ENCODE data around the gene NETO2.
A peak's percentile ranks its signal among the peaks of the same experiment; 100 is the strongest.

NETO2 gene

GRCh38 chr16:47037746-47038458, 105.8 kb downstream of the NETO2 start:
- Histone ChIP-seq H3K27me3 (ENCODE audit: low read length) (no peaks in the 10 kb centered on the region), H3K27ac (ENCODE audit: low read depth, low read length) (no peak overlapping the region), H3K79me2 (ENCODE audit: insufficient read depth, low read length) (no peaks in the 10 kb centered on the region), H3K4me2 (ENCODE audit: low read depth, low read length, poor library complexity, severe bottlenecking) (peak overlapping the region; percentile 85), H3K36me3 (ENCODE audit: low read length) (no peaks in the 10 kb centered on the region), H3F3A (ENCODE audit: insufficient read depth) (no peaks in the 10 kb centered on the region), H3K4me3 (ENCODE audit: insufficient read depth, low read length, poor library complexity, severe bottlenecking) (peak overlapping the region; percentile 61), H4K20me1 (ENCODE audit: low read depth, low read length) (no peaks in the 10 kb centered on the region), H3K9me2 (replicated peaks; ENCODE audit: insufficient read depth, low read length) (no peaks in the 10 kb centered on the region), H3K9me3 (ENCODE audit: insufficient read depth, low read length) (no peaks in the 10 kb centered on the region), H3K9ac (ENCODE audit: low read length) (peak overlapping the region; percentile 64), H2AFZ (ENCODE audit: low read depth, low read length, severe bottlenecking) (peak overlapping the region; percentile 100)
- peak; percentile 86 for TF ChIP-seq CTCF (IDR thresholded peaks at IDR 0.05; ENCODE audit: insufficient read depth, low read length, poor library complexity, severe bottlenecking)
- no peak for TF ChIP-seq EZH2phosphoT487 (conservative IDR thresholded peaks at IDR 0.05; ENCODE audit: low read length)

GRCh38 chr16:47037396-47037745, 106.4 kb downstream of the NETO2 start:
- H3F3A ChIP-seq (ENCODE audit: insufficient read depth): no peaks in the 10 kb centered on the region
- TF ChIP-seq CTCF (IDR thresholded peaks at IDR 0.05; ENCODE audit: insufficient read depth, low read length, poor library complexity, severe bottlenecking) (no peak), EZH2phosphoT487 (conservative IDR thresholded peaks at IDR 0.05; ENCODE audit: low read length) (no peak)
- H4K20me1 ChIP-seq (ENCODE audit: low read depth, low read length): no peaks in the 10 kb centered on the region
- peak overlapping the region; percentile 64 for H3K9ac ChIP-seq (ENCODE audit: low read length)
- H3K79me2 ChIP-seq (ENCODE audit: insufficient read depth, low read length): no peaks in the 10 kb centered on the region
- no peaks in the 10 kb centered on the region for H3K9me3 ChIP-seq (ENCODE audit: insufficient read depth, low read length)
- H3K27me3 ChIP-seq (ENCODE audit: low read length): no peaks in the 10 kb centered on the region
- no peaks in the 10 kb centered on the region for H3K36me3 ChIP-seq (ENCODE audit: low read length)
- H2AFZ ChIP-seq (ENCODE audit: low read depth, low read length, severe bottlenecking): peak overlapping the region; percentile 100
- no peaks in the 10 kb centered on the region for H3K9me2 ChIP-seq (replicated peaks; ENCODE audit: insufficient read depth, low read length)
- peak overlapping the region; percentile 61 for H3K4me3 ChIP-seq (ENCODE audit: insufficient read depth, low read length, poor library complexity, severe bottlenecking)
- H3K27ac ChIP-seq (ENCODE audit: low read depth, low read length): no peak overlapping the region
- H3K4me2 ChIP-seq (ENCODE audit: low read depth, low read length, poor library complexity, severe bottlenecking): peak overlapping the region; percentile 85

- no peaks in the 10 kb centered on the region for H3K79me2 ChIP-seq (ENCODE audit: insufficient read depth, low read length)
- H3K9me3 ChIP-seq (ENCODE audit: insufficient read depth, low read length): no peaks in the 10 kb centered on the region
- TF ChIP-seq EZH2phosphoT487 (conservative IDR thresholded peaks at IDR 0.05; ENCODE audit: low read length): no peak
- TF ChIP-seq CTCF (IDR thresholded peaks at IDR 0.05; ENCODE audit: insufficient read depth, low read length, poor library complexity, severe bottlenecking): no peak
- H2AFZ ChIP-seq (ENCODE audit: low read depth, low read length, severe bottlenecking): no peak overlapping the region
- H4K20me1 ChIP-seq (ENCODE audit: low read depth, low read length): no peaks in the 10 kb centered on the region
- H3K4me3 ChIP-seq (ENCODE audit: insufficient read depth, low read length, poor library complexity, severe bottlenecking): no peak overlapping the region
- H3K27me3 ChIP-seq (ENCODE audit: low read length): no peaks in the 10 kb centered on the region
- no peaks in the 10 kb centered on the region for H3F3A ChIP-seq (ENCODE audit: insufficient read depth)
- no peak overlapping the region for H3K9ac ChIP-seq (ENCODE audit: low read length)
- no peaks in the 10 kb centered on the region for H3K36me3 ChIP-seq (ENCODE audit: low read length)
- H3K27ac ChIP-seq (ENCODE audit: low read depth, low read length): no peak overlapping the region
- H3K4me2 ChIP-seq (ENCODE audit: low read depth, low read length, poor library complexity, severe bottlenecking): no peak overlapping the region
- H3K9me2 ChIP-seq (replicated peaks; ENCODE audit: insufficient read depth, low read length): no peaks in the 10 kb centered on the region
Measured at GRCh38 chr16:47036201-47036600, 107.5 kb downstream of the NETO2 start.
